Mesodermal cell (in vitro differentiated cells): ENCODE measurements around the gene CAMK2B.
"Not testable (repeated sequence)": the region's sequence is repeated elsewhere in the genome, so short reads cannot be mapped to it uniquely, and the experiment has no call there.

Source experiments
- H3K27ac ChIP-seq: 2 replicates; pipeline ENCODE4 v1.7.0; 2013; ENCODE audit warnings: mild to moderate bottlenecking, low read depth, low read length, moderate library complexity; ENCODE audit not compliant: severe bottlenecking
- H3K36me3 ChIP-seq: 2 replicates; pipeline ENCODE4 v1.7.1; 2013; ENCODE audit warnings: mild to moderate bottlenecking, low read length, moderate library complexity; ENCODE audit not compliant: control insufficient read depth, insufficient read depth
- H3K4me1 ChIP-seq: one replicate; pipeline ENCODE4 v1.7.1; 2013; ENCODE audit warnings: mild to moderate bottlenecking, low read length; ENCODE audit not compliant: insufficient read depth, control insufficient read depth, poor library complexity, severe bottlenecking
- H3K4me3 ChIP-seq: 2 replicates; pipeline ENCODE4 v1.7.0; 2013; ENCODE audit warnings: low read length, control low read depth, mild to moderate bottlenecking; ENCODE audit not compliant: insufficient read depth, poor library complexity, severe bottlenecking; ENCODE audit errors: extremely low read depth
- H3K9me3 ChIP-seq: 2 replicates; pipeline ENCODE4 v1.7.1; 2013; ENCODE audit warnings: mild to moderate bottlenecking, low read length, moderate library complexity; ENCODE audit not compliant: control insufficient read depth
- WGBS, 2 experiments: methylation state at CpG; one replicate each; pipeline ENCODE4 v1.1.5; 2013; ENCODE audit warnings: missing lambda C conversion rate in 2 of 2; ENCODE audit not compliant: insufficient coverage in 2 of 2; 5-methylcytosine and 5-hydroxymethylcytosine counted together

CAMK2B gene

DNA sequence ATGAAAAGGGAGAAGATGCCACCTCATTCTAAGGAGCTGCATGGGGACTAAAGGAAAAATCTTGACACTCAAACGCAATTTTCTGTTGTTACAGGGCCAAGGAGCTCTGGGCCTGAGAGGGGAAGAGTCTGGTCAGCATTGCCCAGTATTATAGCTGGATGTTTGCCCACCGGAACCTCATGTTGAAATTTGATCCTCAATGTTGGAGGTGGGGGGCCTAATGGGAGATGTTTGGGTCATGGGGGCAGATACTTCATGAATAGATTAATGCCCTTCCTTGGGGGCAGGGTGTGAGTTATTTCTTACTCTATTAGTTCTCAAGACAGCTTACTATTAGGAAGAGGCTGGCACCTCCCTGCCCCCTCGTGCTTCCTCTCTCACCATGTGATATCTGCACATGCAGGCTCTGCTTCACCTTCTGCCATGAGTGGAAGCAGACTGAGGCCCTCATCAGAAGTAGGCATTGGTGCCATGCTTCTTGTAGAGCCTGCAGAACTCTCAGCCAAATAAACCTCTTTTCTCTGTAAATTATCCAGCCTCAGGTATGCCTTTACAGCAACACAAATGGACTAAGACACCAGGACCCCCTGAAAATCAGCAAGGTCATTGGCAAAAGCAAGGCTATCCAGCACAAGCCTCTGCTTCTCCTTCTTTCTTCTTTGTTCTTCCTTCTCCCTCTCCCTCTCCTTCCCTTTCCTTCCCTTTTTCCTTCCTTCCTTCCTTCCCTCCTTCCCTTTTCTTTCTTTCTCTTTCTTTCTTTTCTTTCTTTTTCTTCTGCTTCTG lies 151.3 kb downstream of the CAMK2B start:
- no peak overlapping the region for H3K4me3 ChIP-seq
- H3K9me3 ChIP-seq, result no peaks in the 10 kb centered on the region
- H3K27ac ChIP-seq, result no peak overlapping the region
- 77 to 83% methylated on average over 3 of the region's 3 CpGs for WGBS, 2 experiments
- no peaks in the 10 kb centered on the region for H3K36me3 ChIP-seq
- H3K4me1 ChIP-seq, result no peaks in the 10 kb centered on the region

DNA sequence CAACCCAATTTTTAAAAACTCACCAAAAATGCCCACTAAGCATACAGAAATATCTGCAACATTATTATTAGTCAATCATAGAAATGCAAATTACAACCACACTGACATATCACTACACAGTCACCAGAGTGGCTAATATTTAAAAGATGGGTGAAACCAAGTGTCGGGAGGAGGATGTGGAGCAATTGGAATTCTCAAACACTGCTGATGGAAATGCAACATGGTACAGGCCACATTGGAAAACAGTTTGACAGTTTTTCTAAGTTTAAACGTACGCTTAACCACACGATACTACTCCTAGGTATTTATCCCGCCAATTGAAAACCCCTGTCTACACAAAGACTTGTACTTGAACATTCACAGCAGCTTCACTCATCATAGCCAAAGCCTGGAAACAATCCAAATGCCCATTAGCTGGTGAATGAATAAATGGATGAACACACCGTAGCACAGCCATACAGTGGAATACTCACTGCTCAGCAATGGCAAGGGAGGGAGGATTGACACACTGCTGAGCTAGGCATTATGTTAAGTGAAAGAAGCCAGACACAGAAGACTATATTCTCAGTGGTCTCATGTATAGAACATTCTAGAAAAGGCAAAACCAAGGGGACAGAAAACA lies 152.5 kb downstream of the CAMK2B start:
- no peak overlapping the region for H3K27ac ChIP-seq
- no peaks in the 10 kb centered on the region for H3K36me3 ChIP-seq
- WGBS, 2 experiments, result 95 to 96% methylated on average over 4 to 5 of the region's 6 CpGs
- no peak overlapping the region for H3K4me3 ChIP-seq
- H3K9me3 ChIP-seq, result no peaks in the 10 kb centered on the region
- H3K4me1 ChIP-seq, result no peaks in the 10 kb centered on the region

DNA sequence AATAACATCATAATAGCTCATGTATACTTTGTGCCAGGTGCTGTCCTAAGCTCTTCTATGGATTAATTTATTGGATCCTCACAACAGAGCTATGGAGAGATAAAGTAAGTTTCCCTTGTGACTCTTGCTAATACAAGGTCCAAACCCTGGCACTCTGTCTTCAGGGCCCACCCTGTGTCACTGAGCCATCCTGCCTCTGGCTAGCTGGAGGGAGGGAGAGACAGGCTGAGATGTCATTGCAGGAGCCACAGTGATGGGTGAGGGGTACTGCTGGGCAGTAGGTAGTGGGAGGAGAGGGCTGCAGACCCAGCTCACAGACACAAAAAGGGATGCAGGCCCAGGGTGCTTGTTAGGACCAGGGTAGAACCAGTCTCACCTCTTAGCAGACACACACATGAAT lies 153.0 kb downstream of the CAMK2B start:
- H3K4me3 ChIP-seq, result no peak overlapping the region
- no peaks in the 10 kb centered on the region for H3K9me3 ChIP-seq
- H3K36me3 ChIP-seq, result no peaks in the 10 kb centered on the region
- no peaks in the 10 kb centered on the region for H3K4me1 ChIP-seq
- H3K27ac ChIP-seq, result no peak overlapping the region

DNA sequence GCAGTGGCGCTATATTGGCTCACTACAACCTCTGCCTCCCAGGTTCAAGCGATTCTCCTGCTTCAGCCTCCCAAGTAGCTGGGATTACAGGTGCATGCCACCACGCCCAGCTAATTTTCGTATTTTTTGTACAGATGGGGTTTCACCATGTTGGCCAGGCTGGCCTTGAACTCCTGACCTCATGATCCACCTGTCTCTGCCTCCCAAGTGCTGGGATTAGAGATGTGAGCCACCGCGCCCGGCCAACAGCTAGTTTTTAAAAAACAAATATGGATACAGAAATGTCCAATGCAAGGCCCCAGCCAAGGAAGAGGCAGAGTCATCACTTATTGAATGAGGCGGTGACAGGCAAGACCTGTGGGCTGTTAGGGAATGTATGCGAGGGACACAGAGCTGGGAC lies 153.5 kb downstream of the CAMK2B start:
- H3K4me3 ChIP-seq, H3K9me3 ChIP-seq, H3K27ac ChIP-seq, H3K36me3 ChIP-seq, H3K4me1 ChIP-seq: not testable (repeated sequence)
- WGBS, 2 experiments, result 91 to 93% methylated on average over 6 to 7 of the region's 9 CpGs

DNA sequence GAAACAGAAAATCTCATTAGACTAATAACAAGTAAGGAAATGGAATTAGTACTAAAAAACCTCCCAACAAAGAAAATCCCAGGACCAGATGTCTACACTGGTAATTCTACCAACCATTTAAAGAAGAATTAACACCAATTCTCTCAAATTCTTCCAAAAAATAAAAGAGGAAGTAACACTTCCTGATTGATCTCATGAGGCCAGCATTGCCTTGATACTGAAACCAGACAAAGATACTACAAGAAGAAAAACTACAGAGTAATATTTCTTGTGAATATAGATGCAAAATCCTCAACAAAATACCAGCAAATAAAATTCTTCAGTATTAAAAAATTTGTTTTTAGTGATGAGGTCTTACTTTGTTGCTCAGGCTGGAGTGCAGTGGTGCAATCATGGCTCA lies 157.5 kb downstream of the CAMK2B start:
- no peak overlapping the region for H3K27ac ChIP-seq
- H3K9me3 ChIP-seq, result no peaks in the 10 kb centered on the region
- H3K4me1 ChIP-seq, result peaks cover 6% of the 10 kb centered on the region
- no peaks in the 10 kb centered on the region for H3K36me3 ChIP-seq
- no peak overlapping the region for H3K4me3 ChIP-seq
